GM18867 (cell line): Measurements from ENCODE around the gene SLC6A19.
"Not testable (repeated sequence)": the region's sequence is repeated elsewhere in the genome, so short reads cannot be mapped to it uniquely, and the experiment has no call there.

Source experiments
- ATAC-seq: cut with Tn5 transposase; IDR thresholded peaks from one replicate; pipeline ENCODE4 v1.9.1; 2021; ENCODE audit warnings: mild to moderate bottlenecking, moderate library complexity; ENCODE audit not compliant: unreplicated experiment

Gene SLC6A19

DNA sequence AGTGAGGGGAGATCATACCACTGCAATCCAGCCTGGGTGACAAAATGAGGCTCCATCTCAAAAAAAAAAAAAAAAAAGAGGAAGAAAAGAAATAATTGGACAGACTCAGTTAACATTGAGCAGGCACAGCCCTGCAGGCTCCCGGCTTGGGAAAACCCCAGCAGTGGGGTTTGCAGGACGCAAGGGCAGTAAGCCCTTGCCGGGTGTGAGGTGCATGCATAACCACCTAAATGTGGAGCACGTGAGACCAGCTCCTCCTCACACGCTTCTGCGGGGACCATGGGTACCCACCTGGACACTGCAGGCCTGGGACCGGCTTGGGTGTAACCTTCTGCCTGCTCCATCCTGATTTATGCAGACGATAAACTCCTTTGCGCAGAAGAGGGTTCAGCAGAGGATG lies 19.0 kb downstream of the SLC6A19 start:
- no peak for ATAC-seq

DNA sequence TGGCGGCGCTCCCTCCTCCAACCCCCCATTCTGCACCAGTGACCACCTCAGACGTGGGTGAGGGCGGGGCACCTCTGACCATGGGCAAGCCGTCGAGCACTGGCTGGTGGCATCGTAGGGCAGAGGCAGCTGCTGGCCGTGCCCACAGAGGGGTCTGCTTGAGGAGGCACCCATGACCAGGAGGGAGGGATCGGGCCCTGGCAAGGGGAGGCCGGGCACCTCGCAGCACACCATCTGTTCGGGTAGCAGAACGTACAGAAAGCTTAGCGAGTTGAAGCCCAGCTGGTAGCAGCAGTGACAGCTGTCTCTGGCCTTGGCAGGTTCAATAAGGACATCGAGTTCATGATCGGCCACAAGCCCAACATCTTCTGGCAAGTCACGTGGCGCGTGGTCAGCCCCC lies 19.4 kb downstream of the SLC6A19 start:
- no peak for ATAC-seq

DNA sequence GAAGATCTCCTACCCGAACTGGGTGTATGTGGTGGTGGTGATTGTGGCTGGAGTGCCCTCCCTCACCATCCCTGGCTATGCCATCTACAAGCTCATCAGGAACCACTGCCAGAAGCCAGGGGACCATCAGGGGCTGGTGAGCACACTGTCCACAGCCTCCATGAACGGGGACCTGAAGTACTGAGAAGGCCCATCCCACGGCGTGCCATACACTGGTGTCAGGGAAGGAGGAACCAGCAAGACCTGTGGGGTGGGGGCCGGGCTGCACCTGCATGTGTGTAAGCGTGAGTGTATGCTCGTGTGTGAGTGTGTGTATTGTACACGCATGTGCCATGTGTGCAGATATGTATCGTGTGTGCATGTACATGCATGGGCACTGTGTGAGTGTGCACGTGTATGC lies 20.3 kb downstream of the SLC6A19 start:
- ATAC-seq: no peak

DNA sequence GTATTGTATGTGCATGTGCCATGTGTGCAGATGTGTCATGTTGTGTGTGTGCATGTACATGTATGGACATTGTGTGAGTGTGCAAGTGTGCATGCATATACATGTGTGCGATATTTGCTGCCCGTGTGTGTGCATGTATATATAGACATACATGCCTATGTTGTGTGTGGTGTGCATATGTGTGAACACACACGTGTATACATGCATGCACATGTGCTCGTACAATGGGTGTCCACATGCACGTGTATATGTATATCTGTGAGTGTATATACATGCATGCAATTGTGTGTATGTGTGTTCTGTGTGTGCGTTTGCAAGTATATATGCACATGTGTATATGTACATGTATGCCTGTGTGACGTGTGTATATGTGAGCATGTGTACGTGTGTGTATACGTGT lies 20.8 kb downstream of the SLC6A19 start:
- ATAC-seq: no peak

DNA sequence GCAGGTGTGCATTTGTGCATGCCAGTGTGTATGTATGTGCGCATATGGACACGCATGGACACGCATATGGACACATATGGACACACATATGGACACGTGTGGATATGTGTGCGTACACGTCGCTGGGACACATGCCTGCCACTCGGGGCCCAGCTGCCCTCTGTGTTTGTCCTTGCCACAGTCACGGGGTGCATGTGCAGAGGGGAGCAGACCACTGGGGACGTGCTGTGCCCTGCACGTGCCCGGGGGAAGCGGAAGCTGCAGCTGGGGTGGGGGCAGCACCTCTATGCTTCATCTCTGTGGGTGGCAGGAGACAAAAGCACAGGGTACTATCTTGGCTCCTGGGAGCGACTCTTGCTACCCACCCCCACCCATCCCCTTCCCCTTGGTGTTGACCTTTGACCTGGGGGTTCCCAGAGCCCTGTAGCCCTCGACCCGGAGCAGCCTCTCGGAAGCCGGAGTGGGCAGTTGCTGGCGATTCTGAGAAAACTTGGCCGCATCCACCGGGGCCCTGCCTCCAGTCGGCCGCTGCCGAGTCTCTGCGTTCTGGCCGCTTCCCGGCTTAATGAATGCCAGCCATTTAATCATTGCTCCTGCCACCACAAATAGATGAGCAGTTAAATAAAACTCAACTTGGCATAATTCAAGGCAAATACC lies 21.4 kb downstream of the SLC6A19 start:
- no peak for ATAC-seq

DNA sequence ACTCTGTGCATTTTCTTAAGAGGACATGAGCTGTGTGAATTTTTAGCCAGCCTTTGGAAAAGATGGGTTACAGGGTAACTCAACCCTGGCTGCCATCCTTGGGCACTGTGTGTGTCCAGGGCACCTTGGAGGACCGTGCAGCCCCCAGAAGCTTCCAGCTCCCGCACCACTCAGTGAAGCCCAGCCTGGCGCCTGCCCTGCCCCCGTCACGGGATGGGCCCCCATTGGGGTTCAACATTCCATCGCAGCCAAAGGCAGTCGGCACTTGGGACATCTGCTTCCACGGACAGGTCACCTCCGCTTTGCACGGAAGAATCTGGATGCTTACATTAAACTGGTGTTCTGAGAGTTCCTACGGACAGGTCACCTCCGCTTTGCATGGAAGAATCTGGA lies 21.9 kb downstream of the SLC6A19 start:
- no peak for ATAC-seq

DNA sequence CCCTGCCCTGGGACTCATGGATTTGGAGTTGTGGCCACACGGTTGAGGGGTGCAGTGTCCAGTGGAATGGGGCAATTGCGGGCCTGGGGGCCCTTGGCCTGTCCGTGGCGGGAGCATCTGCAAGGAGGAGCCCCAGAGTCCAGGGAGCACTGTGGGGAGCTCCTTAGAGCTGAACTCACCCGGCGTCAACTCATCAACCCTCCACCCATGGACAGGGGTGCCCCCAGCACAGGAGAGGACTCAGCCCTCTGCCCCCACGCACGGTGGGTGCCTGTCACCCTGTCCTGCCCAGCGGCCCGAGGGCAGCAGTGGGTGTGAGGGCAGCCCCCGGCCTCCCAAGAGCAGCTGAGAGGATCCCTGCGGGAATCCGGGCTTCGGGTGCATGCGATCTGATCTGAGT lies 23.2 kb downstream of the SLC6A19 start:
- no peak for ATAC-seq

DNA sequence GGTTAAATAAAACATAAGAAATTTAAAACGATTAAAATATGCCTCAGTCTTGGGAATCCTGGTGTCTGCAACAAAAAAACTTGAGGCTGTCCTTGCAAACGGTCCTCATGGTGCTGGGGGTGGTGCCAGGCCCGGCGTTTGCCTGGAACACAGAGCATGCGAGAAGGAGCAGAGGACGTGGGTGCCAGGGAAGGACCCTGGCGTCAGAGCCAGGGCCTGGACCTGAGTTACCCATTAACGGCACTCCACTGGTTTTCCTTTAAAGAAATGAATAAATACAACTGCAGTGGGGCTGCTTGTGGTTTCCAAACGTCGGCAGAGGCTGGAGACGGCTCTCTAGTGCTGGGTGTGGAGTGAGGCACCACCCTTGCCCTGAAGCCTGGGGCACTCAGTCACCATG lies 23.7 kb downstream of the SLC6A19 start, which contains the start of gene SLC6A18:
Gene SLC6A18, plus strand, starts transcription at position 301 of the 400 bp plus-strand sequence. Its CDS starts 97 bp downstream, at position 398.
- ATAC-seq: no peak

DNA sequence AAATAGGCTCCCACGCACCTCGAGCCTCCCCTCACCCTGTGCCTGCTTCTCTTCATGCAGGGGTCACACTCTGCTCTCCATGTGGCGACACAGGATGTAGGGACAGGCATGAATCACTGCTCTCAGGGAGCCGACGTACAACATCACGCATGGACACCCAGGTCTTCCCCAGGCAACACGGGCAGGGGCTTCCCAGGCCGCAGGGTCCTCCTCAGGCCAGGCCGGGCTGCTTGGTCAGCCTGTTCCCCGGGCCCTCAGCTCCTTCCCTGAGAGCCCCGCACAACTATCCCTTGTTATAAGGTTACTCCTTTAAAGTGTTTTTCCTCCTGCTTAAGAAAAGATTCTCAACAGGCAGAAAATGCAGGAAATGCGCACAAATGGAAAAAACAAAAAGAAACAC lies 24.8 kb downstream of the SLC6A19 start:
- ATAC-seq: no peak

DNA sequence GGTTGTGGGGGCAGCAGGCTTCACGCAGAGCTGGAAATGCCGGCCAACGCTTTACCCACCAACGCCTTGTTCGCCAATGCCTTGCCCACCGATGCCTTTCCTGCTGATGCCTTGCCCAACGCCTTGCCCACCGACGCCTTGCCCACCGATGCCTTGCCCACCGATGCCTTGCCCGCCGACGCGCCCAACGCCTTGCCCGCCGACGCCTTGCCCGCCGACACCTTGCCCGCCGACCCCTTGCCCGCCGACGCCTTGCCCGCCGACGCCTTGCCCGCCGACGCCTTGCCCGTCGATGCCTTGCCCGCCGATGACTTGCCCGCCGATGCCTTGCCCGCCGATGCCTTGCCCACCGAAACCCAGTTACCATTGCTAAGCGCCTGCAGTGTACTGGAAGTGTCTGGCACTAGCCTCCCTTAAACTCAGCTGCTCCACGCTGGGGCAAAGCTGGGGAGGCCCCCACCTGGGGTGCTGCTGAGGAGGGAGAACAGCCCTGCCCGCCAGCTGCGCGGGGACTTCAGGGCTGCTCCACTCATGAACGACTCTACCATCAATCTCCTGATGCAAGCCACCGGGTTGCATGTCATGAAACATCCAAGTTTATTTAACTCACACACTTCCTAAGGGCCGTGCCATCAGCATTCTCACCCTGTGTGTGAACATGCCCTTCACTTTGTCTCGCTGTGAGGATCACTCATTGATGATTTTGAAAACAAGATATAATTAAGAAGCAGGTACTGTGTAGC lies 25.6 kb downstream of the SLC6A19 start:
- ATAC-seq: no peak

DNA sequence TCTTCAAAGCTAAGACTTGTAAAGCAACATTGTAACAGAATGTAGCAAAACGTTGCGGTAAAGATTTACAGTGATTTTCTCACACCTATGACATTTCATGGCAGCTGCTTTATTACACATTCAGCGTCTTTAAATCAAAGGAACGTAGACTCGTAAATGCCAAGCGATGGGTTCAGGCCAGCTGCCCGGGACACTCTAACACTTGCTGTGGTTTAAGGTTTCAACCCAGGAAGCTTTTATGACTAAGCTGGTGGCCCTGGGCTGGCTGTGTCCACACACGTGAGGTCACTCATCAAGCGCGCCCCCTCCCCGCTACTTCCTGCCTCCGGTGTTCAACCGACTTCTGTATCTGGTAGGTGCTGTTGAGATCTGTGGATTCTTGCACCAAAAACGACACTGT lies 26.3 kb downstream of the SLC6A19 start:
- ATAC-seq: no peak

DNA sequence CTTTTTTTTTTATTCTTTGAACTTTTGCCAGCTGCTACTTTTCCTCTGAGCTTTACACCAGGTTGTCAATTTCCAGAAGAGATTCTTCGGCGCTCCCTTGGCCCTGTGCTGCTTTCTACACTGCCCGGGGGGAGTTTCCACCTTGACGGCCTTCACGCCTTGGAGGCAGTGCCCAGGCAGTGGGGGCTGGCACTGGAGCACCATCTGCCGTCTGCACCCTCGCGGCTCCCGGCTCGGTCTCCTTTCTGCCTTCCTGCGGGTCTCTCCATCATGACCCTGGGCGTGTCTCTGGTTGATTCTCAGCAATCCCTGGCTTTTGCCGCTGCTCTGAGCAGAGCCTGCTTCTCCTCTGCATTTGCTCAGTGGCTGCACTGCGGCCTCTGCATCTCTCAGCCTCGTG lies 26.7 kb downstream of the SLC6A19 start:
- no peak for ATAC-seq

DNA sequence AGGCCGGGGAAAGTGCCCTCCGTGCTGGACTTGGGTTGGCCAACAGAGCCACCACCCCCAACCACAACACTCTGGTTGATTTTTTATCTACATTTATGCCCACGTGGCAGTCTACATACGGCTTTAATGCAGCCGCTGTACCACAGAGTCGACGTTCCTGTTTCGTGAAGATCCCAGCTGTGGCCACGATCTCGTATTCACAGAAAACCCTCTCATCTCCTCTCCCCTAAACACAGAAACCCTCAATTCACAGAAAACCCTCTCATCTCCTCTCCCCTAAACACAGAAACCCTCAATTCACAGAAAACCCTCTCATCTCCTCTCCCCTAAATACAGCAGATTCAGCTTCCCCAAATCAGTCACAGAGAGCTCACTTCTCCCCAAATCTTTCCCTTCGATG lies 27.6 kb downstream of the SLC6A19 start:
- not testable (repeated sequence) for ATAC-seq

DNA sequence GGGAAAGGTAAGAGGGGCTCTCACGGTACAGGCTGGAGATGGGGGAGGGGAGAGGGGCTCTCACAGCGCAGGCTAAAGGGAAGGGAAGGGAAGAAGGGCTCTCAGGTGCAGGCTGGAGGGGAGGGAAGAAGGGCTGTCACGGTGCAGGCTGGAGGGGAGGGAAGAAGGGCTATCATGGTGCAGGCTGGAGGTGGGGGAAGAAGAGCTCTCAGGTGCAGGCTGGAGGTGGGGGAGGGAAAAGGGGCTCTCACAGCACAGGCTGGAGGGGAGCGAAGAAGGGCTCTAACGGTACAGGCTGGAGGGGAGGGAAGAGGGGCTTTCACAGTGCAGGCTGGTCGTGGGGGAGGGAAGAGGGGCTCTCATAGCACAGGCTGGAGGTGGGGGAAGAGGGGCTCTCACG lies 28.4 kb downstream of the SLC6A19 start:
- no peak for ATAC-seq

DNA sequence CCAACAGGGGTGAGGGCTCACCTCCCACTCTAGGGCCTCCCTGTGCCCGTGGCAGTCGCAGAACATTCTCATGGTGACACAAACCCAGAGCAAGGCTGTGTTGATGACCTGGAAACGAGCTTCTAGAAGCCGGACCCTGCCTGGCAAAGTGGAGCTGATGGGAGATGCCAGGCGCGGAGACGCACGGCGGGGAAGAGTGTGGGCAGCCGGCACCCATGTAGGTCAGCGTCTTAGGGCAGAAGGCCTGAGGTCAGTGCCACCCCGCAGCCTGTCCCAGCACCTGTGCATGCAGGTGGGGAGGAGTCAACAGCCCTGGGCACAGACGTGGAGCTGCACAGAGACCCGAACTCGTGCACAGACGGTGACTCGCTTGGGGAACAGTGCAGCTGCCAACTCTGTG lies 29.2 kb downstream of the SLC6A19 start:
- no peak for ATAC-seq

DNA sequence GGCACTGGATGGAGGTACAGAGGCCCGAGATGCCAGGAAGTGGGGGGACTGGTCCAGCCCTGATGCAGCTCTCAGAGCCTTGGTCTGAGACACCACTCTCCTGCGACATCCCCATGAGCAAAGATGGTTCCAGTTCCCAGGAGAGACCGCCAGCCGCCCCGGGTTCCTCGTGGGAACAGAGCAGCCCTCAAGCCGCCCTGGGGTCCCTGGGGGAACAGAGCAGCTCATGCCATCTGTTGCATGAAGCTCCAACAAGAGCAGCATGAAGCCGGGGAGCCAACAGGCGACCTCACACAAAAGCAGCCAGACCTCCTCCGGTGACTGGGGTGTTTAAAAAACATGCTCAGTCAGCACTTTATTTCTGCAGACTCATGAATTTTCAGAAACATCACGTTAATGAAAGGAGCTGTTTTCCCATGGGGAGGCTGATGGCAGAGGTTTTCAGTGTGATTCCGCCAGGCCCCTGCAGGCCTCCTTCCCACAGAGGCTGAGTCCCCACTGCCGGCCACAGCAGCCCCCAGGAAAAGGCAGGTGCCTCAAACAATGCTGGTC lies 30.0 kb downstream of the SLC6A19 start:
- ATAC-seq: no peak

DNA sequence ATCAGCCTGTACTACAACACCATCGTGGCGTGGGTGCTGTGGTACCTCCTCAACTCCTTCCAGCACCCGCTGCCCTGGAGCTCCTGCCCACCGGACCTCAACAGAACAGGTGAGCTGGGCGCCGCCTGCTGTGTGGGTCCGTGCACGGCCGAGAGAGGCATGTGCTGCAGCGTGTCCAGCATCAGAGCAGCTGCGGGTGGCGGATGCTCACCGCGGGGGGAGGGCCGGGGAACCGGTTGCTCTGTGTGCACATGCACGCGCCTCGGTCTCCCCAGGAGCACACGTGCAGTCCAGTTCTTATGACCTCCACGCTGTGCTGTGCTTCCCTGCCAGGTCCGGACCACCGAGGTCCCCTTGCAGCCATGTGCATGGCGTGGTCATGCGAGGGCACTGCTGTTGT lies 31.4 kb downstream of the SLC6A19 start:
- ATAC-seq: no peak

DNA sequence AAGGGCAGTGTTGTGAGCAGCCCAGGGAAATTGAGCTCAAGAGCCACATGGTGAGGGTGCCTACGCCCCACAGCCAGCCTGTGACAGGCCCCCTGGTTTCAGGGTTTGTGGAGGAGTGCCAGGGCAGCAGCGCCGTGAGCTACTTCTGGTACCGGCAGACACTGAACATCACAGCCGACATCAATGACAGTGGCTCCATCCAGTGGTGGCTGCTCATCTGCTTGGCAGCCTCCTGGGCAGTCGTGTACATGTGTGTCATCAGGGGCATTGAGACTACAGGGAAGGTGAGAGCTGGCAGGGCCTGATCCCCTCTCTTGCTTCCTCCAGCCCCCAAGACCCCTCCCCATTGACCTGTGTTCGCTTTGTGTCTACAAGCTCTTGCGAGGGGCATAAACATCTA lies 34.0 kb downstream of the SLC6A19 start:
- no peak for ATAC-seq

DNA sequence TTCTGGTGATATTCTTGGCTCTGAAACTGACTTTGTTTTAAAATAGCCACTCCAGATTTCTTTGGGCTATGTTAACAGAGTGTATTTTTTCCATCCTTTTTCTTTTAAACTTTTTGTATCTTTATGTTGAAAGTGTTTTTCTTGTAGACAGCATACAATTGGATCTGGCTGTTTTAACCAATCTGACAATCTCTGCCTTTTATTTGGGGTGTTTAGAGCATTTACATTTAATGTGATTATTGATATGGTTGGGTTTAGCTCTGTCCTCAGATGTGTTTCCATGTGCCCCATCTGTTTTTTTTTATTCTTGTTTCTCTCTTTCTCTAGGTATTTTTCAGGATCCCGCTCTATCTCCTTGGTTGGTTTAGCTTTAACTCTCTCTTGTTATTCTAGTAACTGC lies 34.4 kb downstream of the SLC6A19 start:
- no peak for ATAC-seq

DNA sequence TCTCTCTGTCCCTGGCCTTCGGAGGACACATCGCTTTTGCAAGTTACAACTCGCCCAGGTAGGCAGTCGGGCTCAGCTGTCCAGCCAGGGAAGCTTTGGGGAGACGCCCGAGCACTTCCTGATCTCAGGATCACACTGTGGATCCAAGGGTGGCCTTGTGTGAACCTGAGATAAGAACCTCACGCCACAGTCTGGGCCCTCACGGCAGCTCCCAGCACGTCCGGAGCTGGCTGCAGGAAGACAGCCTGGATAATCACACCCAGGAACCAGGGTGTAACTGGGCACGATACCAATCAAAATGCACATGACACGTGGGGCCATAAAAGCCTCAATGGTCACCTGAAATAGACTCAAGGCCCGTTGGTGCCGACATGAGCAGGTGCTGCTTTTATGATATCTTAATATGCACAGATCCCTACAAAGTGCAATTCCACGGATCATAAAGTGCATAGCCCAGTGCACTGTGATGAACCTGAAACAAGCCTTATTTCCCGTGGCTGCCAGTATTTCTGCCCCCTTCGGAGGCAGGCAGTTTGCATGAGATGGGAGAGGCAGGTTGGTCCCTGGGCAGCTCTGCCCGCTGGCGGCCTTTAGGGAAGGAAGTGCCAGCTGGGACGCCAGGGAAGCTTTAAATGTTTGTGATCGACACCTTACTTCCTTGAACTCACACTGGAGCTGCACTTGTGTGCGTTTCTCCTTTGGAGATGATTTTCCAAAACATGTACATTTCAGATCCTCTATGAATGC lies 38.3 kb downstream of the SLC6A19 start:
- no peak for ATAC-seq

DNA sequence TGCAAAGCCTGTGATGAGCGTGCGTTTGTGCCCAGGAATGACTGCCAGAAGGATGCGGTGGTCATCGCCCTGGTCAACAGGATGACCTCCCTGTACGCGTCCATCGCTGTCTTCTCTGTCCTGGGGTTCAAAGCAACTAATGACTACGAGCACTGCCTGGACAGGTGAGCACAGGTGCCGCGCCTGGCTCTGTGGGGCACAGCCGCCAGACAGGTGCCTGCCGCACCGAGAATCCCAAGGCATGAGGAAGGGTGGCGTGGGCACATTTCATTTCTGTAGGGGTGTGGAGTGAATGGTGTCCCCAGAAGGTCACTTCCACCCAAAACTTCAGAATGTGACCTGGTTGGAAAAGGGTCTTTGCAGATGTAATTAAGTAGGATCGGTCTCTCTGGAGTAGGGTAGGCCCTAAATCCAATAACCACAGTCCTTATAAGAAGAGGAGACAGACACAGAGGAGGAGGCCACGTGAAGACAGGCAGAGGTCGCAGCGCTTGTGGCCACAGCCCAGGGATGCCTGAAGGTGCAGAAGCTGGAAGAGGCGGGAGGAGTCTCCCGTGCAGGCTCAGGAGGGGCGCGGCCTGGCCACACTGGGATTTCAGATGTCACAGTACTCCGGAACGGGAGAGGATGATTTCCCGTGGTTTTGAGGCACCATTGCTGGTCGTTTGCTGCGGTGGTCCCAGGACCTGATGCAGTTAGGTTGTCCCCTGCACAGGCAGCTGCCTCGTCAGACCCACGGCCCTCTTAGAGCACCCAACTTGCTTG lies 39.3 kb downstream of the SLC6A19 start:
- no peak for ATAC-seq
